Activated CD8-positive, alpha-beta memory T cell treated with anti-CD3 and anti-CD28 coated beads for 24 hours (primary cell): ENCODE data around the gene ENTPD8.

Experiments used
- DNase-seq: peaks from one replicate; pipeline ENCODE4 v3.0.0-alpha.2; 2020

The ENTPD8 gene

GRCh38 chr9:137441289-137441934, at the start of gene ENTPD8:
TSS of gene ENTPD8 (minus strand) at chr9:137441357. CDS start at chr9:137438285, 3,072 bp downstream.
- no peak for DNase-seq

- DNase-seq, result no peak
Observed at GRCh38 chr9:137490532-137491186, 49.5 kb upstream of the ENTPD8 start.

GRCh38 chr9:137488906-137489305, 47.7 kb upstream of the ENTPD8 start:
- no peak for DNase-seq

- no peak for DNase-seq
Observed at GRCh38 chr9:137488327-137488653, 47.1 kb upstream of the ENTPD8 start.

GRCh38 chr9:137487454-137488326, 46.5 kb upstream of the ENTPD8 start:
- DNase-seq, result no peak

GRCh38 chr9:137486545-137487453, 45.6 kb upstream of the ENTPD8 start:
- no peak for DNase-seq

GRCh38 chr9:137486141-137486490, 45.0 kb upstream of the ENTPD8 start:
- DNase-seq, result no peak

GRCh38 chr9:137485343-137486140, 44.4 kb upstream of the ENTPD8 start:
- DNase-seq, result no peak

GRCh38 chr9:137484551-137485315, 43.6 kb upstream of the ENTPD8 start:
- no peak for DNase-seq

GRCh38 chr9:137482094-137482781, 41.1 kb upstream of the ENTPD8 start:
- no peak for DNase-seq

- no peak for DNase-seq
Observed at GRCh38 chr9:137480686-137481683, 39.8 kb upstream of the ENTPD8 start.

GRCh38 chr9:137479892-137480685, 38.9 kb upstream of the ENTPD8 start:
- DNase-seq, result no peak

GRCh38 chr9:137478962-137479861, 38.1 kb upstream of the ENTPD8 start:
- no peak for DNase-seq

GRCh38 chr9:137478613-137478961, 37.4 kb upstream of the ENTPD8 start:
- DNase-seq, result no peak

GRCh38 chr9:137477778-137478612, 36.8 kb upstream of the ENTPD8 start:
- no peak for DNase-seq

- no peak for DNase-seq
Observed at GRCh38 chr9:137476856-137477255, 35.7 kb upstream of the ENTPD8 start.
